Measurements from ENCODE around the gene ZNF3.
A peak's percentile ranks its signal among the peaks of the same experiment; 100 is the strongest.

The ZNF3 gene

GRCh38 chr7:100088095-100088620, 6.6 kb upstream of the ZNF3 start:
- no peak for DNase-seq

- no peak for DNase-seq
Measured at GRCh38 chr7:100087055-100087750, 5.7 kb upstream of the ZNF3 start.

- no peak for DNase-seq
Measured at GRCh38 chr7:100085515-100085914, 4.0 kb upstream of the ZNF3 start.

GRCh38 chr7:100082978-100083377, 1.5 kb upstream of the ZNF3 start:
- DNase-seq, result no peak

- DNase-seq, result peak; percentile 90
Measured at GRCh38 chr7:100080907-100081534, 502 bp downstream of the ZNF3 start.

- no peak for DNase-seq
Measured at GRCh38 chr7:100079024-100079560, 2.4 kb downstream of the ZNF3 start.

GRCh38 chr7:100077205-100077604, 4.3 kb downstream of the ZNF3 start:
- DNase-seq, result no peak

- no peak for DNase-seq
Measured at GRCh38 chr7:100075418-100075817, 6.1 kb downstream of the ZNF3 start.

GRCh38 chr7:100074841-100075240, 6.7 kb downstream of the ZNF3 start:
- no peak for DNase-seq

- DNase-seq, result no peak
Measured at GRCh38 chr7:100072462-100072861, 9.1 kb downstream of the ZNF3 start.

GRCh38 chr7:100071018-100071723, 10.4 kb downstream of the ZNF3 start:
- no peak for DNase-seq

- DNase-seq, result no peak
Measured at GRCh38 chr7:100069991-100070390, 11.5 kb downstream of the ZNF3 start.

- no peak for DNase-seq
Measured at GRCh38 chr7:100066953-100067352, 14.6 kb downstream of the ZNF3 start.

- DNase-seq, result peak; percentile 46
Measured at GRCh38 chr7:100065452-100066186, 15.9 kb downstream of the ZNF3 start.

- DNase-seq, result no peak
Measured at GRCh38 chr7:100064162-100064561, 17.4 kb downstream of the ZNF3 start.

- no peak for DNase-seq
Measured at GRCh38 chr7:100063376-100063775, 18.1 kb downstream of the ZNF3 start.

- no peak for DNase-seq
Measured at GRCh38 chr7:100061518-100062193, 19.9 kb downstream of the ZNF3 start.

- DNase-seq, result no peak
Measured at GRCh38 chr7:100059251-100059739, 22.2 kb downstream of the ZNF3 start.

- no peak for DNase-seq
Measured at GRCh38 chr7:100057006-100057405, 24.5 kb downstream of the ZNF3 start.

- peak; percentile 91 for DNase-seq
Measured at GRCh38 chr7:100053215-100053614, 28.3 kb downstream of the ZNF3 start.

- no peak for DNase-seq
Measured at GRCh38 chr7:100051611-100052010, 29.9 kb downstream of the ZNF3 start.
